Neuron (in vitro differentiated cells): ENCODE measurements around the gene GSG1L.

Experiments
- H2AFZ ChIP-seq: one replicate; pipeline ENCODE4 v1.6.1; 2013; ENCODE audit warnings: low read depth, mild to moderate bottlenecking, inconsistent platforms, low read length, moderate library complexity
- H3K27me3 ChIP-seq: one replicate; pipeline ENCODE4 v1.6.1; 2013; ENCODE audit warnings: low read length; ENCODE audit not compliant: insufficient read depth
- H3K36me3 ChIP-seq: one replicate; pipeline ENCODE4 v1.6.1; 2013; ENCODE audit warnings: low read length; ENCODE audit not compliant: insufficient read depth
- H3K4me1 ChIP-seq: one replicate; pipeline ENCODE4 v1.6.1; 2013; ENCODE audit warnings: low read length; ENCODE audit not compliant: insufficient read depth
- H3K4me3 ChIP-seq: 2 replicates; pipeline ENCODE4 v1.5.1; 2013; ENCODE audit warnings: mild to moderate bottlenecking, low read length, moderate library complexity
- H3K9me3 ChIP-seq: one replicate; pipeline ENCODE4 v1.6.1; 2013; ENCODE audit warnings: low read length

The GSG1L gene

GRCh38 chr16:28013392-28013791 is 50.1 kb downstream of the GSG1L start:
- Histone ChIP-seq H3K27me3 (peaks cover 3% of the 10 kb centered on the region), H3K4me3 (no peak overlapping the region), H2AFZ (no peak overlapping the region), H3K9me3 (no peaks in the 10 kb centered on the region), H3K4me1 (no peaks in the 10 kb centered on the region), H3K36me3 (no peaks in the 10 kb centered on the region)

- H3K27me3 ChIP-seq: peaks cover 3% of the 10 kb centered on the region
- H3K9me3 ChIP-seq: no peaks in the 10 kb centered on the region
- H3K4me1 ChIP-seq: no peaks in the 10 kb centered on the region
- no peak overlapping the region for H3K4me3 ChIP-seq
- no peaks in the 10 kb centered on the region for H3K36me3 ChIP-seq
- H2AFZ ChIP-seq: no peak overlapping the region
These were observed 51.5 kb downstream of the GSG1L start for GRCh38 chr16:28011971-28012445.

GRCh38 chr16:28011223-28011622 is 52.3 kb downstream of the GSG1L start:
- Histone ChIP-seq H3K36me3 (no peaks in the 10 kb centered on the region), H3K27me3 (no peaks in the 10 kb centered on the region), H3K4me3 (no peak overlapping the region), H2AFZ (no peak overlapping the region), H3K4me1 (no peaks in the 10 kb centered on the region), H3K9me3 (no peaks in the 10 kb centered on the region)

GRCh38 chr16:28010671-28011070 is 52.8 kb downstream of the GSG1L start:
- no peaks in the 10 kb centered on the region for H3K9me3 ChIP-seq
- H2AFZ ChIP-seq: no peak overlapping the region
- no peaks in the 10 kb centered on the region for H3K36me3 ChIP-seq
- H3K4me3 ChIP-seq: no peak overlapping the region
- H3K4me1 ChIP-seq: no peaks in the 10 kb centered on the region
- H3K27me3 ChIP-seq: no peaks in the 10 kb centered on the region

- H3K36me3 ChIP-seq: no peaks in the 10 kb centered on the region
- no peaks in the 10 kb centered on the region for H3K27me3 ChIP-seq
- H3K4me3 ChIP-seq: no peak overlapping the region
- no peaks in the 10 kb centered on the region for H3K9me3 ChIP-seq
- H2AFZ ChIP-seq: no peak overlapping the region
- H3K4me1 ChIP-seq: no peaks in the 10 kb centered on the region
These were observed 53.7 kb downstream of the GSG1L start for GRCh38 chr16:28009586-28010373.

GRCh38 chr16:28003923-28004322 is 59.6 kb downstream of the GSG1L start:
- Histone ChIP-seq H3K9me3 (no peaks in the 10 kb centered on the region), H3K36me3 (no peaks in the 10 kb centered on the region), H3K4me3 (no peak overlapping the region), H3K27me3 (no peaks in the 10 kb centered on the region), H3K4me1 (no peaks in the 10 kb centered on the region), H2AFZ (no peak overlapping the region)

GRCh38 chr16:28003021-28003865 is 60.3 kb downstream of the GSG1L start:
- Histone ChIP-seq H3K4me1 (no peaks in the 10 kb centered on the region), H3K9me3 (no peaks in the 10 kb centered on the region), H3K36me3 (no peaks in the 10 kb centered on the region), H3K4me3 (no peak overlapping the region), H3K27me3 (no peaks in the 10 kb centered on the region), H2AFZ (no peak overlapping the region)

GRCh38 chr16:28001642-28002041 is 61.9 kb downstream of the GSG1L start:
- H3K4me3 ChIP-seq: no peak overlapping the region
- no peaks in the 10 kb centered on the region for H3K36me3 ChIP-seq
- no peak overlapping the region for H2AFZ ChIP-seq
- H3K4me1 ChIP-seq: no peaks in the 10 kb centered on the region
- no peaks in the 10 kb centered on the region for H3K9me3 ChIP-seq
- no peaks in the 10 kb centered on the region for H3K27me3 ChIP-seq

- H3K27me3 ChIP-seq: no peaks in the 10 kb centered on the region
- no peak overlapping the region for H2AFZ ChIP-seq
- no peaks in the 10 kb centered on the region for H3K4me1 ChIP-seq
- H3K4me3 ChIP-seq: no peak overlapping the region
- H3K9me3 ChIP-seq: no peaks in the 10 kb centered on the region
- H3K36me3 ChIP-seq: no peaks in the 10 kb centered on the region
These were observed 62.3 kb downstream of the GSG1L start for GRCh38 chr16:28001184-28001583.

GRCh38 chr16:28000314-28001169 is 63.0 kb downstream of the GSG1L start:
- Histone ChIP-seq H3K27me3 (no peaks in the 10 kb centered on the region), H3K9me3 (no peaks in the 10 kb centered on the region), H3K36me3 (no peaks in the 10 kb centered on the region), H3K4me1 (no peaks in the 10 kb centered on the region), H3K4me3 (no peak overlapping the region), H2AFZ (no peak overlapping the region)

GRCh38 chr16:27999687-28000086 is 63.8 kb downstream of the GSG1L start:
- no peaks in the 10 kb centered on the region for H3K36me3 ChIP-seq
- no peaks in the 10 kb centered on the region for H3K9me3 ChIP-seq
- no peaks in the 10 kb centered on the region for H3K4me1 ChIP-seq
- no peak overlapping the region for H3K4me3 ChIP-seq
- no peak overlapping the region for H2AFZ ChIP-seq
- H3K27me3 ChIP-seq: no peaks in the 10 kb centered on the region

- H3K4me3 ChIP-seq: no peak overlapping the region
- no peak overlapping the region for H2AFZ ChIP-seq
- H3K27me3 ChIP-seq: no peaks in the 10 kb centered on the region
- H3K4me1 ChIP-seq: no peaks in the 10 kb centered on the region
- no peaks in the 10 kb centered on the region for H3K36me3 ChIP-seq
- no peaks in the 10 kb centered on the region for H3K9me3 ChIP-seq
These were observed 68.1 kb downstream of the GSG1L start for GRCh38 chr16:27995378-27995777.

- Histone ChIP-seq H3K27me3 (no peaks in the 10 kb centered on the region), H3K4me3 (no peak overlapping the region), H2AFZ (no peak overlapping the region), H3K4me1 (no peaks in the 10 kb centered on the region), H3K9me3 (no peaks in the 10 kb centered on the region), H3K36me3 (no peaks in the 10 kb centered on the region)
These were observed 68.8 kb downstream of the GSG1L start for GRCh38 chr16:27994686-27995085.
